Measurements from ENCODE around the gene DRGX. TPM values are rescaled to one million over a fixed set of nuclear protein-coding genes. Genes with fewer than 3 reads are reported as not detected.
A peak's percentile ranks its signal among the peaks of the same experiment; 100 is the strongest.

The DRGX gene
- total and polyA plus RNA-seq, 2 of the 13 experiments (the other 11 are each of a cell fraction or from before 2014, with no cell fraction given), result not detected

DNA sequence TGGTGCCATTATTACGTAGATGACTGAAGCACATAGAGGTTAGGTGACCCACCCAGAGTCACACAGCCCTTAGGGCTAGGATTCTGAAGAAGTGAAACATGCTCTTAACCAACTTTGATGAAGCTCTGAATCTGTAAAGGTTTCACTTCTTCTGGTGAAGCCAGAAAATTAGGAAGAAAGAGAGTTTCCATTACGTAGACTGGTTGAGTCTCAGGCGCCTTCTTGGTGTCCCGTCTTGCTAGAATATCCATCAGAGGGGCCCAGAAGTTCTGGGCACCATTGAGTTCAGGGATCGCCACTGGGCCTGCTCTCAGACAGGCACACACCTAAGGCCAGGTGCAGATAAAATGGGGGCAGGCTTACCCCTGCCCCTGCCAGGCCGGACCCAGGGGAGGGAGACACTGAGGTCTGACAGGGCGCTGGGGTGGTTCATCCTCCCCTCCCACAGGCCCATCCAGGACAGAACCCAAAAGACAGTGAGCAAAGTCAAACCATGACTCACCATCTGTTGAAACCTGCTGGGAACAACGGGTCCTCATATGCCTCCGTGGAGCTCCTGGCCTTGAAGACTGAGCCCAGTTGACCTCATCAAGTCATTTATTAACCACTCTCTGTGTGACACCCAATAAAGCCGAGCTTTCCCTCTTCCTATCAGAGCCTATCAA is 33.2 kb downstream of the DRGX start (continued):
- TF ChIP-seq ZNF335 (CRISPR knock-in tag; IDR thresholded peaks at IDR 0.05) (no peak), ZNF124 (CRISPR knock-in tag; IDR thresholded peaks at IDR 0.05) (no peak), CEBPG (CRISPR knock-in tag; IDR thresholded peaks at IDR 0.05) (0 out of 2 replicates have a peak, but pooled peaks have one; percentile 10), KLF9 (CRISPR knock-in tag; IDR thresholded peaks at IDR 0.05; ENCODE audit: low read depth) (no peak), SOX6 (IDR thresholded peaks at IDR 0.05) (no peak), SOX6 (CRISPR knock-in tag; IDR thresholded peaks at IDR 0.05) (0 out of 2 replicates have a peak, but pooled peaks have one; percentile 23), CREB1 (IDR thresholded peaks at IDR 0.05) (peak; percentile 37; the same call in 1 of the 2 replicates), CREB1 (CRISPR knock-in tag; IDR thresholded peaks at IDR 0.05) (no peak), HNF4G (IDR thresholded peaks at IDR 0.05; ENCODE audit: borderline replicate concordance, low read depth, low read length) (peak; percentile 18; the same call in 1 of the 2 replicates), HNF4G (CRISPR knock-in tag; IDR thresholded peaks at IDR 0.05; ENCODE audit: borderline replicate concordance, low read depth) (no peak), JUN (CRISPR knock-in tag; IDR thresholded peaks at IDR 0.05) (0 out of 2 replicates have a peak, but pooled peaks have one; percentile 78), RBM22 (optimal IDR thresholded peaks at IDR 0.05; ENCODE audit: low read length) (no peak), GABPA (IDR thresholded peaks at IDR 0.05; ENCODE audit: low read depth, low read length) (no peak), GABPA (CRISPR knock-in tag; IDR thresholded peaks at IDR 0.05; ENCODE audit: low read depth) (no peak), ERF (CRISPR knock-in tag; IDR thresholded peaks at IDR 0.05) (no peak), EP300 (IDR thresholded peaks at IDR 0.05; ENCODE audit: low read depth in 2 of 2, low read length in 2 of 2) (peak in 1 of 2 experiments; percentile 45; a peak in 1 of 4 replicates), EP300 (CRISPR knock-in tag; IDR thresholded peaks at IDR 0.05; ENCODE audit: borderline replicate concordance) (no peak), HHEX (CRISPR knock-in tag; IDR thresholded peaks at IDR 0.05) (no peak), SATB2 (CRISPR knock-in tag; IDR thresholded peaks at IDR 0.05) (no peak), ZNF367 (CRISPR knock-in tag; IDR thresholded peaks at IDR 0.05; ENCODE audit: borderline replicate concordance) (no peak), ARID5B (CRISPR knock-in tag; IDR thresholded peaks at IDR 0.05) (peak; percentile 75), SOX5 (CRISPR knock-in tag; IDR thresholded peaks at IDR 0.05; ENCODE audit: borderline replicate concordance) (peak; percentile 27; the same call in 1 of the 2 replicates)
- TF ChIP-seq, protein P1, sequence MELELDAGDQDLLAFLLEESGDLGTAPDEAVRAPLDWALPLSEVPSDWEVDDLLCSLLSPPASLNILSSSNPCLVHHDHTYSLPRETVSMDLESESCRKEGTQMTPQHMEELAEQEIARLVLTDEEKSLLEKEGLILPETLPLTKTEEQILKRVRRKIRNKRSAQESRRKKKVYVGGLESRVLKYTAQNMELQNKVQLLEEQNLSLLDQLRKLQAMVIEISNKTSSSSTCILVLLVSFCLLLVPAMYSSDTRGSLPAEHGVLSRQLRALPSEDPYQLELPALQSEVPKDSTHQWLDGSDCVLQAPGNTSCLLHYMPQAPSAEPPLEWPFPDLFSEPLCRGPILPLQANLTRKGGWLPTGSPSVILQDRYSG (CRISPR knock-in tag; IDR thresholded peaks at IDR 0.05), result no peak
- TF ChIP-seq, protein P2, sequence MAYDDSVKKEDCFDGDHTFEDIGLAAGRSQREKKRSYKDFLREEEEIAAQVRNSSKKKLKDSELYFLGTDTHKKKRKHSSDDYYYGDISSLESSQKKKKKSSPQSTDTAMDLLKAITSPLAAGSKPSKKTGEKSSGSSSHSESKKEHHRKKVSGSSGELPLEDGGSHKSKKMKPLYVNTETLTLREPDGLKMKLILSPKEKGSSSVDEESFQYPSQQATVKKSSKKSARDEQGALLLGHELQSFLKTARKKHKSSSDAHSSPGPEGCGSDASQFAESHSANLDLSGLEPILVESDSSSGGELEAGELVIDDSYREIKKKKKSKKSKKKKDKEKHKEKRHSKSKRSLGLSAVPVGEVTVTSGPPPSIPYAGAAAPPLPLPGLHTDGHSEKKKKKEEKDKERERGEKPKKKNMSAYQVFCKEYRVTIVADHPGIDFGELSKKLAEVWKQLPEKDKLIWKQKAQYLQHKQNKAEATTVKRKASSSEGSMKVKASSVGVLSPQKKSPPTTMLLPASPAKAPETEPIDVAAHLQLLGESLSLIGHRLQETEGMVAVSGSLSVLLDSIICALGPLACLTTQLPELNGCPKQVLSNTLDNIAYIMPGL (CRISPR knock-in tag; IDR thresholded peaks at IDR 0.05; ENCODE audit: borderline replicate concordance in 1 of 2, low read depth in 1 of 2), result no peak

Data from HepG2 (cell line).